Activated naive CD4-positive, alpha-beta T cell treated with anti-CD3 and anti-CD28 coated beads for 36 hours (primary cell): Measurements from ENCODE around the gene CCDC187. TPM values are rescaled to one million over a fixed set of nuclear protein-coding genes. Genes with fewer than 3 reads are reported as not detected.

Experiments
- CTCF ChIA-PET: fragments of 350-600 bp; sonication (Branson Sonifier 250); formaldehyde crosslinking; loops from one replicate; lab custom pipeline; 2021; ENCODE audit warnings: antibody characterized with exemption; lab: Charles Lee
- DNase-seq: peaks from one replicate; pipeline ENCODE4 v3.0.0-alpha.2; 2020
- H3K27ac Mint-ChIP-seq: one replicate; pipeline ENCODE4 v1.8.0; 2021; ENCODE audit warnings: mild to moderate bottlenecking, mixed read lengths
- H3K27me3 Mint-ChIP-seq: one replicate; pipeline ENCODE4 v1.8.0; 2021; ENCODE audit warnings: low read depth, mixed read lengths
- H3K36me3 Mint-ChIP-seq: one replicate; pipeline ENCODE4 v1.8.0; 2021; ENCODE audit warnings: low read depth, mixed read lengths
- H3K4me1 Mint-ChIP-seq: one replicate; pipeline ENCODE4 v1.8.0; 2021; ENCODE audit warnings: low read depth, mixed read lengths
- H3K4me3 Mint-ChIP-seq: one replicate; pipeline ENCODE4 v1.8.0; 2021; ENCODE audit warnings: mild to moderate bottlenecking, moderate library complexity, mixed read lengths
- H3K9me3 Mint-ChIP-seq: one replicate; pipeline ENCODE4 v1.8.0; 2021; ENCODE audit warnings: mixed read lengths
- intact Hi-C: fragments of 100-400 bp; cut with micrococcal nuclease; formaldehyde crosslinking; loops from one replicate; pipeline ENCODE4 v1.15.1; 2023
- total RNA-seq, 2 experiments: library from RNA; stranded (reverse); gene quantifications; one replicate each; pipeline ENCODE4 v1.2.3, GENCODE V29; 2021

Gene CCDC187
- total RNA-seq, 2 experiments from 2014 or later, result not detected

GRCh38 chr9:136244122-136244968, 59.5 kb downstream of the CCDC187 start:
- H3K27ac Mint-ChIP-seq, result peak overlapping the region; percentile 88

GRCh38 chr9:136243631-136244030, 60.3 kb downstream of the CCDC187 start:
- CTCF ChIA-PET, result no interaction called here
- H3K4me3 Mint-ChIP-seq, result peak overlapping the region; percentile 92
- peak overlapping the region; percentile 88 for H3K27ac Mint-ChIP-seq
- peak; percentile 21 for DNase-seq
- no peaks in the 10 kb centered on the region for H3K9me3 Mint-ChIP-seq
- peaks cover 35% of the 10 kb centered on the region for H3K4me1 Mint-ChIP-seq
- peaks cover 2% of the 10 kb centered on the region for H3K36me3 Mint-ChIP-seq
- intact Hi-C loops, result loop anchor here (1.0 to 10.0 kb wide), 6 partner anchors 11 to 296 kb away; partner anchors contain the start of genes TMEM250 and UBAC1
- no peaks in the 10 kb centered on the region for H3K27me3 Mint-ChIP-seq

More at GRCh38 chr9:136244122-136244968, 59.5 kb downstream of the CCDC187 start:
- peak; percentile 86 for DNase-seq
- H3K9me3 Mint-ChIP-seq, result no peaks in the 10 kb centered on the region
- H3K27me3 Mint-ChIP-seq, result no peaks in the 10 kb centered on the region
- intact Hi-C loops, result loop anchor here (1.0 to 10.0 kb wide), 6 partner anchors 12 to 295 kb away; partner anchors contain the start of genes TMEM250 and UBAC1
- peaks cover 35% of the 10 kb centered on the region for H3K4me1 Mint-ChIP-seq
- CTCF ChIA-PET, result no interaction called here
- H3K4me3 Mint-ChIP-seq, result peak overlapping the region; percentile 92
- H3K36me3 Mint-ChIP-seq, result peaks cover 2% of the 10 kb centered on the region

GRCh38 chr9:136242918-136243525, 60.9 kb downstream of the CCDC187 start:
- intact Hi-C loops, result loop anchor here (10.0 kb wide), 1 partner anchor 278 kb away; the partner anchor contains the start of gene UBAC1
- H3K9me3 Mint-ChIP-seq, result no peaks in the 10 kb centered on the region

DNA sequence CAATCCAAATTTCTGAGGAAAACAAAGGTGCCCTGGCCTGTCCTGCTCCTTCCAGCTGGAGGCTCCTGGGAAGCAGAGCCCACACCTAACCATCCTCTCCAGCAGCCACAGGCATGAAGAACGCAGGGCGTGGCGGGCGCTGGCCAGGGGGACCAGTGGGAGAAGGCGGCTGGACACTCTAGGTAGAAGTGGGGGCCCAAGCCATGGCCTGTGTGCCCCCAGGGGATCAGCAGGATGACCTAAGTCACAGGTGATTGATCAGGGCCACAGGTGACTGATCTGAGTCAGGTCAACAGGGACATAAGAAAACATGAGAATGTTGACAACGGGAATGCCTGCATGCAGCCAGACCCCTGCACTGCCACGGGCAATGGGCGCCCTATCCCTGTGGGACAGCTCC, 61.6 kb downstream of the CCDC187 start:
- CTCF ChIA-PET, result no interaction called here
- no peak overlapping the region for H3K27ac Mint-ChIP-seq
- H3K9me3 Mint-ChIP-seq, result no peaks in the 10 kb centered on the region
- DNase-seq, result no peak
- H3K4me1 Mint-ChIP-seq, result peaks cover 35% of the 10 kb centered on the region
- peaks cover 2% of the 10 kb centered on the region for H3K36me3 Mint-ChIP-seq
- H3K27me3 Mint-ChIP-seq, result no peaks in the 10 kb centered on the region
- intact Hi-C loops, result loop anchor here (10.0 kb wide), 1 partner anchor 277 kb away; the partner anchor contains the start of gene UBAC1
- H3K4me3 Mint-ChIP-seq, result no peak overlapping the region

More at GRCh38 chr9:136242918-136243525, 60.9 kb downstream of the CCDC187 start:
- H3K4me3 Mint-ChIP-seq, result no peak overlapping the region
- CTCF ChIA-PET, result no interaction called here
- H3K27me3 Mint-ChIP-seq, result no peaks in the 10 kb centered on the region
- peaks cover 2% of the 10 kb centered on the region for H3K36me3 Mint-ChIP-seq
- H3K4me1 Mint-ChIP-seq, result peaks cover 35% of the 10 kb centered on the region
- H3K27ac Mint-ChIP-seq, result no peak overlapping the region
- no peak for DNase-seq

DNA sequence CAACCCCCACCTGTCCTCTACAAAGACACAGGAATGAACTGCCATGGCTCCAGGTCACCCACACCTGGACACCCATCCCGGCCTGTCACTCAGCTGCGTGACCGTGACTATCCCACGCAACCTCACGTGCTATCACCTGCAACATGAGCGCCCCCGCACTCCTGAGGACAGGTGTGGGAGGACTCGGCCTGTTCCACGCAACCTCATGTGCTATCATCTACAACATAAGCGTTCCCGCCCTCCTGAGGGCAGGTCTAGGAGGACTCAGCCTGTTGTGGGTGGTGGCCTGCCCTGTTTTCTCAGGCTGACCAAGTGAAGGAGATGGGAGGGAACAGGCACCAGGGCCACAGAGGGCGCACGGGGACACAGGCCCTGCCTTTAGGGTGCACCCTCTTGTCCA, 62.4 kb downstream of the CCDC187 start:
- H3K9me3 Mint-ChIP-seq, result no peaks in the 10 kb centered on the region
- peaks cover 35% of the 10 kb centered on the region for H3K4me1 Mint-ChIP-seq
- intact Hi-C loops, result loop anchor here (10.0 kb wide), 1 partner anchor 277 kb away; the partner anchor contains the start of gene UBAC1
- H3K4me3 Mint-ChIP-seq, result no peak overlapping the region
- no peak for DNase-seq
- H3K27ac Mint-ChIP-seq, result no peak overlapping the region
- H3K36me3 Mint-ChIP-seq, result peaks cover 2% of the 10 kb centered on the region
- no peaks in the 10 kb centered on the region for H3K27me3 Mint-ChIP-seq
- CTCF ChIA-PET, result no interaction called here

DNA sequence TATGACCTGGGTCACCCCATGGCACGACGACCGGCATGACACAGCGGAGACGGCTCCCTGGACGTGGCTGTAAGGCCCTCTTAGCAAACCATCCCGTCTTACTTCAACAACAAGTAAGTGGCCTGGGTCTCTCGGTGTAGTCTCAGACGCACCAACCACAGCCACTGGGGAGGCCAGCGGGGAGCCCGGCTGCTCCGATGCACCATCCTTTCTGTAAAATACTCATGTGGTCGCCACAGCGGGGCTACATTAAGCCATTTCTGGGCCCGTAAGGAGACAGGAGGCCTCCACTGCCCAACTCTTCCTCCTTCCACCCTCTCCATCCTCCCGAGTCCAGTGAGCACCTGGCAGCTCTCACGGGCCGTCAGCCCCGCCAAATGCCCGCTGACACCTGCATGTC, 63.0 kb downstream of the CCDC187 start:
- Mint-ChIP-seq H3K27me3 (no peaks in the 10 kb centered on the region), H3K27ac (no peak overlapping the region), H3K4me3 (no peak overlapping the region), H3K36me3 (peaks cover 3% of the 10 kb centered on the region), H3K4me1 (peaks cover 32% of the 10 kb centered on the region), H3K9me3 (no peaks in the 10 kb centered on the region)
- no peak for DNase-seq
- intact Hi-C loops, result loop anchor here (10.0 kb wide), 1 partner anchor 276 kb away; the partner anchor contains the start of gene UBAC1
- CTCF ChIA-PET, result no interaction called here

DNA sequence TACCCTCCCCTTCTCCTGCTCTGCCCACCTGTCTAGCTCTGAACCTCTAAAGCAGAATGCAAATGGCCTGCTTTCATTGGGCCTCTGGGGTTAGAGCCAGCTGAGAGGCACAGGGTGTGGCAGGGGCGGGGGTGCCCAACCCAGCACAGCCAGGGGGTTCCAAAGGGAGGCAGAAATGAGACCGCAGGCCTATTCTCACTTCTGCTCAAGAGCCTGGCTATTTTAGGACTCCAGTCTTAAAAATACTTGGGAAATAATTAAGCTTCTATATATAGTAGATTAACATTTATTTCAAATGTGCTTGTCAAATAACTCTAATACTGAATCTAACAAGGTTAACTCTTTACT, 63.9 kb downstream of the CCDC187 start:
- peaks cover 11% of the 10 kb centered on the region for H3K36me3 Mint-ChIP-seq
- no peaks in the 10 kb centered on the region for H3K27me3 Mint-ChIP-seq
- intact Hi-C loops, result loop anchor here (10.0 kb wide), 1 partner anchor 275 kb away; the partner anchor contains the start of gene UBAC1
- no peak for DNase-seq
- H3K9me3 Mint-ChIP-seq, result no peaks in the 10 kb centered on the region
- no peak overlapping the region for H3K27ac Mint-ChIP-seq
- H3K4me1 Mint-ChIP-seq, result peaks cover 32% of the 10 kb centered on the region
- no peak overlapping the region for H3K4me3 Mint-ChIP-seq
- CTCF ChIA-PET, result no interaction called here

GRCh38 chr9:136239135-136239982, 64.5 kb downstream of the CCDC187 start:
- DNase-seq, result no peak
- CTCF ChIA-PET, result no interaction called here
- no peaks in the 10 kb centered on the region for H3K27me3 Mint-ChIP-seq
- H3K36me3 Mint-ChIP-seq, result peaks cover 12% of the 10 kb centered on the region
- H3K9me3 Mint-ChIP-seq, result no peaks in the 10 kb centered on the region
- no peak overlapping the region for H3K4me3 Mint-ChIP-seq
- H3K4me1 Mint-ChIP-seq, result peaks cover 30% of the 10 kb centered on the region
- H3K27ac Mint-ChIP-seq, result no peak overlapping the region
- intact Hi-C loops, result no loop called here

GRCh38 chr9:136238342-136238732, 65.6 kb downstream of the CCDC187 start:
- peaks cover 25% of the 10 kb centered on the region for H3K4me1 Mint-ChIP-seq
- H3K9me3 Mint-ChIP-seq, result no peaks in the 10 kb centered on the region
- no peak for DNase-seq
- H3K27ac Mint-ChIP-seq, result no peak overlapping the region
- intact Hi-C loops, result no loop called here
- no peak overlapping the region for H3K4me3 Mint-ChIP-seq
- CTCF ChIA-PET, result interaction anchor here (0.6 kb wide), 1 partner anchor 11 kb away, joined by 4 read pairs; no protein-coding TSS in a partner anchor
- H3K27me3 Mint-ChIP-seq, result no peaks in the 10 kb centered on the region
- H3K36me3 Mint-ChIP-seq, result peaks cover 12% of the 10 kb centered on the region

DNA sequence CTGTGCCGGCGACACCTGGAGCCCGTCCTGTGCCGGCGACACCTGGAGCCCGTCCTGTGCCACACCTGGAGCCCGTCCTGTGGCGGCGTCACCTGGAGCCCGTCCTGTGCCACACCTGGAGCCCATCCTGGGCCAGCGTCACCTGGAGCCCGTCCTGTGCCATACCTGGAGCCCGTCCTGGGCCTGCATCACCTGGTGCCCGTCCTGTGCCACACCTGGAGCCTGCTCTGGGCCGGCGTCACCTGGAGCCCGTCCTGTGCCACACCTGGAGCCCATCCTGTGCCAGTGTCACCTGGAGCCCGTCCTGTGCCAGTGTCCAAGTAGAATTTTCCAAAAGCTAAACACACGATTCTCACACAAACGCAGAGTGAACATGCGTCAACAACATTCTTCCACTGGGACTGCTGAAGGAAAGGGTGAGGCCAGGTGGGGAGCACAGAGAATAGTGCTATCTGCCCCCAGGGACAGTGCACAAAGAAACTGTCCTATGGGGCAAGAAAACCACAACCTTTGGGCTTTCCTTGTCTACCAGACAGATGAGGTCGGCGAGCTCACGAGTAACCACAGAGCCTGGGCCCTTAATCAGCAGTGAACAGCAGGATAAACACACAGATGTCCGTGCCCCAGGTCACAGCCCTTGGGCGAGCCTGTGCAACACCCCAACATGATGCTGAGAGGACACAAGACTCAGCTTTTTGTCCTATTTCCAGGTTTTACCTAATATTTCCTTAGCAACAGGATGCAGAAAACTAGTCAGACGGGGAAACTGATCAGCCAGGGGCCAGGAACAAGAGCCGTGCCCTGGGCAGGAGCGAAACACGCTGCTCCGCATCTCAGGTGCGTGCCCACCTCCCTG, 66.2 kb downstream of the CCDC187 start:
- DNase-seq, result no peak
- Mint-ChIP-seq H3K36me3 (peaks cover 12% of the 10 kb centered on the region), H3K27me3 (no peaks in the 10 kb centered on the region), H3K4me3 (no peak overlapping the region), H3K9me3 (no peaks in the 10 kb centered on the region), H3K27ac (no peak overlapping the region), H3K4me1 (peaks cover 25% of the 10 kb centered on the region)
- CTCF ChIA-PET, result interaction anchor here (0.6 kb wide), 1 partner anchor 10 kb away, joined by 4 read pairs; no protein-coding TSS in a partner anchor
- intact Hi-C loops, result no loop called here
